Fibroblast of villous mesenchyme (primary cell): ENCODE data around the gene FBXW11. TPM values are rescaled to one million over a fixed set of nuclear protein-coding genes. Genes with fewer than 3 reads are reported as not detected.
A peak's percentile ranks its signal among the peaks of the same experiment; 100 is the strongest.
"Not testable (repeated sequence)": the region's sequence is repeated elsewhere in the genome, so short reads cannot be mapped to it uniquely, and the experiment has no call there.

Experiments used
- DNase-seq: peaks from one replicate; pipeline ENCODE4 v3.0.0-alpha.2; 2010; ENCODE audit warnings: low read depth
- H3K4me3 ChIP-seq: 2 replicates; pipeline ENCODE4 v1.5.1; 2011; ENCODE audit warnings: low read depth, mild to moderate bottlenecking, low read length
- CTCF ChIP-seq: IDR thresholded peaks from 2 replicates; pipeline ENCODE4 v1.5.1; 2012; ENCODE audit warnings: low read depth, mild to moderate bottlenecking, low read length; ENCODE audit not compliant: insufficient read depth
- total RNA-seq: library from RNA; depleted of rRNA; stranded (reverse); fragments of >200 nt; gene quantifications from 2 replicates; pipeline ENCODE4 v1.2.3, GENCODE V29; 2012

FBXW11 gene
- total RNA-seq, 1 donor = 112 TPM

- no peak overlapping the region for H3K4me3 ChIP-seq
- DNase-seq = no peak
- no peak for TF ChIP-seq CTCF
Measured at GRCh38 chr5:171931163-171931562, 75.3 kb downstream of the FBXW11 start.

- DNase-seq = no peak
Measured at GRCh38 chr5:171927345-171927941, 79.0 kb downstream of the FBXW11 start.

GRCh38 chr5:171926311-171926710 lies 80.1 kb downstream of the FBXW11 start:
- no peak for TF ChIP-seq CTCF
- DNase-seq = no peak
- no peak overlapping the region for H3K4me3 ChIP-seq

More at GRCh38 chr5:171927345-171927941, 79.0 kb downstream of the FBXW11 start:
- peak; percentile 52 for TF ChIP-seq CTCF
- H3K4me3 ChIP-seq = no peak overlapping the region

- DNase-seq = no peak
- no peak for TF ChIP-seq CTCF
- H3K4me3 ChIP-seq = no peak overlapping the region
Measured at GRCh38 chr5:171924493-171925122, 81.8 kb downstream of the FBXW11 start.

GRCh38 chr5:171920765-171921391 lies 85.6 kb downstream of the FBXW11 start:
- no peak for TF ChIP-seq CTCF
- DNase-seq = no peak
- H3K4me3 ChIP-seq = no peak overlapping the region

- DNase-seq, H3K4me3 ChIP-seq: not testable (repeated sequence)
Measured at GRCh38 chr5:171915700-171916099, 90.7 kb downstream of the FBXW11 start.

GRCh38 chr5:171914726-171915338 lies 91.6 kb downstream of the FBXW11 start:
- H3K4me3 ChIP-seq = no peak overlapping the region
- DNase-seq = no peak
- TF ChIP-seq CTCF = no peak
